Thyroid gland (tissue), 4 donors: ENCODE data around the gene CFAP210.

ENCODE experiments used
- CTCF ChIP-seq, 6 experiments: fragments of 200-600 bp in 3 of 6; fragments of 450-650 bp in 3 of 6; sonication (generic) in 3 of 6; IDR thresholded peaks; one replicate each; pipeline ENCODE4 v1.5.1; 2016 to 2019; ENCODE audit warnings: antibody characterized with exemption in 6 of 6, mild to moderate bottlenecking in 2 of 6, inconsistent platforms in 1 of 6, moderate library complexity in 1 of 6
- POLR2A ChIP-seq, 2 donors: fragments of 450-650 bp; IDR thresholded peaks; one replicate each; pipeline ENCODE4 v1.6.1; 2017; ENCODE audit warnings: antibody characterized with exemption in 2 of 2, mild to moderate bottlenecking in 2 of 2, moderate library complexity in 1 of 2

DNA sequence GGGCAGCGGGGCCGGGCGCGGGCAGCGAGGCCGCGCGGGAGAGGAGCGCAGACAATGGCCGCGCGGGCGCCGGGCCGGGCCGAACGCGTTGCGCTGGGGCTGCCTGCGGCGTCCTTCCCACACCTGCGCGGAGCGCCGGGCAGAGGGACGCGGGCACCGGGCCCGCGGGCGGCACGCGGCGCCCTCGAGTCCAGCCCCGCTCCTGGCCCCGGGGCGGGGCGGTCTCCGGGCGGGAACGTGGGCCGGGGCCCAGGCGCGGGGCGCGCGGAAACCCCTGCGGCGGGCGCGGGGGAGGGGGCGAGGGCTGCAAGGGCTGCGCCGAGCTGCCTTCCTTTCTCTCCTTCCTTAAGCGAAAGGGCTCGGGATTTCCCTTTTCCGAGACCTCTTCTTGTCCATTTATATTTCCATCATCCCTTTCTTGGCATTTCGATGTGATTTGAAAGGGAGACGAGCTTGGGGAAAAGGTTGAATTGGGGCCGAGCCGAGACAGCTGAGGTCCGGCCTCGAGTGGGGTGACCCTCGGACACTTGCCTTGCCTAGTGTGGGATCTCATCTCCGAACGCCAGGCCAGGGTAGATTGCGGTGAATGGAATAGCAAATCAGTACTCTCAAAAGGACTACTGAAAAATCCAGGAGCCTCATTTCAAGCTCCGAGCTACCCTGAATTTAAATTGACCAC is 40.1 kb upstream of the CFAP210 start:
- no peak for TF ChIP-seq CTCF (IDR thresholded peaks at IDR 0.05)
- no peak for TF ChIP-seq POLR2A (IDR thresholded peaks at IDR 0.05)
